Endothelial cell (in vitro differentiated cells): ENCODE results near the gene SASS6. TPM values are rescaled to one million over a fixed set of nuclear protein-coding genes. Genes with fewer than 3 reads are reported as not detected.

Experiments
- DNase-seq: peaks from one replicate; pipeline ENCODE4 v3.0.0; 2021; ENCODE audit warnings: low spot score
- H3K27ac Mint-ChIP-seq: one replicate; pipeline ENCODE4 v1.8.0; 2021; ENCODE audit warnings: mixed read lengths, inconsistent platforms; ENCODE audit not compliant: unreplicated experiment
- H3K27me3 Mint-ChIP-seq: one replicate; pipeline ENCODE4 v1.8.0; 2021; ENCODE audit warnings: mild to moderate bottlenecking, moderate library complexity, mixed read lengths, inconsistent platforms; ENCODE audit not compliant: unreplicated experiment
- H3K36me3 Mint-ChIP-seq: one replicate; pipeline ENCODE4 v1.8.0; 2021; ENCODE audit warnings: mild to moderate bottlenecking, low read depth, mixed read lengths, inconsistent platforms; ENCODE audit not compliant: unreplicated experiment
- H3K4me1 Mint-ChIP-seq: one replicate; pipeline ENCODE4 v1.8.0; 2021; ENCODE audit warnings: mild to moderate bottlenecking, mixed read lengths, inconsistent platforms; ENCODE audit not compliant: unreplicated experiment
- H3K4me3 Mint-ChIP-seq: one replicate; pipeline ENCODE4 v1.8.0; 2021; ENCODE audit warnings: mild to moderate bottlenecking, mixed read lengths, inconsistent platforms; ENCODE audit not compliant: unreplicated experiment
- H3K9me3 Mint-ChIP-seq: one replicate; pipeline ENCODE4 v1.8.0; 2021; ENCODE audit warnings: mixed read lengths, inconsistent platforms; ENCODE audit not compliant: unreplicated experiment
- total RNA-seq: library from RNA; stranded (reverse); fragmentation: NEBNext Ultra II Directional; extraction: Animal tissue kit (Norgen Biotek cat#: 25700); gene quantifications from one replicate; pipeline ENCODE4 v1.2.1, GENCODE V29; 2021; ENCODE audit not compliant: unreplicated experiment
- TF ChIP-seq, protein P1 (sequence below): fragments of 200-600 bp; sonication (generic); IDR thresholded peaks from one replicate; pipeline ENCODE4 v1.5.0; 2021; ENCODE audit warnings: antibody characterized with exemption; ENCODE audit not compliant: unreplicated experiment

The SASS6 gene
- total RNA-seq, 1 donor from 2014 or later, result 6.1 TPM

DNA sequence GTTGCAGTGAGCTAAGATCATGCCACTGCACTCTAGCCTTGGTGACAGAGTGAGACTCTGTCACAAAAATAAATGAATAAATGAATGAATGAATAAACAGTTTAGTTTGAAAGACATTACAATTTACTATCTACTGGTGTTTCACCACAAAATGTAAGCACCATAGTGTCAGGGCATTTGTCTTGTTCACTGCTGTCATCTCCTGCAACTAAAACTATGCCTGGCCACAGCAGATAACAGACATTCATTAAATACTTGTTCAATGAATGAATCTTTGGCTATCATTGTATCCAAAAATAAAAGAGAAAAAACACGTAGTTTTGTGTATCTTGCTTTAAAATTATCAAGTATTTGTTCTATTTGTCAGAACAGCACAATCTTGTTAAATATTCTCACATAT, 32.5 kb downstream of the SASS6 start:
- DNase-seq, result no peak
- H3K27me3 Mint-ChIP-seq, result no peaks in the 10 kb centered on the region
- TF ChIP-seq, protein P1, sequence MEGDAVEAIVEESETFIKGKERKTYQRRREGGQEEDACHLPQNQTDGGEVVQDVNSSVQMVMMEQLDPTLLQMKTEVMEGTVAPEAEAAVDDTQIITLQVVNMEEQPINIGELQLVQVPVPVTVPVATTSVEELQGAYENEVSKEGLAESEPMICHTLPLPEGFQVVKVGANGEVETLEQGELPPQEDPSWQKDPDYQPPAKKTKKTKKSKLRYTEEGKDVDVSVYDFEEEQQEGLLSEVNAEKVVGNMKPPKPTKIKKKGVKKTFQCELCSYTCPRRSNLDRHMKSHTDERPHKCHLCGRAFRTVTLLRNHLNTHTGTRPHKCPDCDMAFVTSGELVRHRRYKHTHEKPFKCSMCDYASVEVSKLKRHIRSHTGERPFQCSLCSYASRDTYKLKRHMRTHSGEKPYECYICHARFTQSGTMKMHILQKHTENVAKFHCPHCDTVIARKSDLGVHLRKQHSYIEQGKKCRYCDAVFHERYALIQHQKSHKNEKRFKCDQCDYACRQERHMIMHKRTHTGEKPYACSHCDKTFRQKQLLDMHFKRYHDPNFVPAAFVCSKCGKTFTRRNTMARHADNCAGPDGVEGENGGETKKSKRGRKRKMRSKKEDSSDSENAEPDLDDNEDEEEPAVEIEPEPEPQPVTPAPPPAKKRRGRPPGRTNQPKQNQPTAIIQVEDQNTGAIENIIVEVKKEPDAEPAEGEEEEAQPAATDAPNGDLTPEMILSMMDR, result no peak
- H3K9me3 Mint-ChIP-seq, result no peaks in the 10 kb centered on the region
- H3K36me3 Mint-ChIP-seq, result peaks cover 25% of the 10 kb centered on the region
- no peak overlapping the region for H3K27ac Mint-ChIP-seq
- H3K4me1 Mint-ChIP-seq, result no peaks in the 10 kb centered on the region
- no peak overlapping the region for H3K4me3 Mint-ChIP-seq

DNA sequence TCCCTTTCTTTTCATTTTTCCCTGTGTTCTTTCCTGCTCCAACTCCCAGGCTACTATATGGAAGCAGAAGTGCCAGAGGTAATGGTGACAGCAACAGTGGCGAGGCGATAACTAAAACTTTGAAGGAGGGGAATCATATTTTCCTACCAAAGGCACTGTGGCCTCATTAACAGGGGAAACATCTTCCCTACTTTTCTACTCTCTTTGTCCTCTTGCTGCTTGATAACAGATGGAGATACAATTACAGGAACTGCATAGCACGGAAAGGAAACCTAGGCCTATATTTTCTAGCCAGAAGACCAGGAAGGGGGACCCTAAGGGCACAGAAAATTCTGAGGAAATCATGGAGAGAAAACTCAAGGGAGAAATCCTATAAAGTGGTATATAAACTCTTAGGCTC, 42.3 kb downstream of the SASS6 start:
- no peak overlapping the region for H3K4me3 Mint-ChIP-seq
- no peaks in the 10 kb centered on the region for H3K27me3 Mint-ChIP-seq
- H3K9me3 Mint-ChIP-seq, result no peaks in the 10 kb centered on the region
- TF ChIP-seq, protein P1, result no peak
- H3K4me1 Mint-ChIP-seq, result peaks cover 21% of the 10 kb centered on the region
- H3K36me3 Mint-ChIP-seq, result no peaks in the 10 kb centered on the region
- H3K27ac Mint-ChIP-seq, result peak overlapping the region; percentile 96
- peak; percentile 9 for DNase-seq

DNA sequence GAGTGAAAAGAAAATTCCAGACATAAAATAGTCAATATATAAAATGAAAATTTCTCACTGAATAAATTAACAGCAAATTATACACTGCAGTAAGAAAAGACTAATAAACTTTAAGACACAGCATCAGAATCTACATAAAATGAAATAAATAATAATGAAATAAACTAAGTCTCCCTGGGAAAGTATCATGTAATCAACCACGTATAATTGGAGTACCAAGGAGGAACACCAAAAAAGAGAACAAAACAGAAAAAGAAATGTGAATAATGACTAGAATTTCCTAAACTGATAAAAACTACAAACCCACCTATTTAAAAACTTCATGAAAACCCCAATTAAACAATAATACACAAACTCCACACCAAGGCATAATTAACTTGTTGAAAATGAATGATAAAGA, 43.6 kb downstream of the SASS6 start:
- DNase-seq, result no peak
- Mint-ChIP-seq H3K4me1 (peaks cover 21% of the 10 kb centered on the region), H3K27me3 (no peaks in the 10 kb centered on the region), H3K27ac (peak overlapping the region; percentile 96), H3K36me3 (no peaks in the 10 kb centered on the region), H3K4me3 (no peak overlapping the region), H3K9me3 (no peaks in the 10 kb centered on the region)
- TF ChIP-seq, protein P1, result no peak

DNA sequence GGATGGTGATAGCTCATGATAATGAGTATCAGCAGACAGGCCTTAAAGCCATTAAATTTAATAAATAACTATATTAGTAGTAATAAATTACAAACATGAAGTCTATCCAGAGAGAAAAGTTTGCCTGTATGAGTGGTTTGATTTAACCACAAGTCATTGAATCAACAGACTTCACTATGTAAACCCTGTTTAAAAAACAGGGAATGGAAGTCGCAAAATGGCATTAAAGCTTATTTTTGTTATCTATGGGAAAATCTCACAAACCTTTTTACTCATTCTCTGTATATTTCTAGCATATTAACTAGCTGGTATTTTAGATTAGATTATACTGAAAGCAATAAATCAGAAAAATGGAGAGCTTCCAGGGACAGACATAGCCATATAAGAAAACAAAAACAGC, 45.3 kb downstream of the SASS6 start:
- Mint-ChIP-seq H3K4me3 (no peak overlapping the region), H3K4me1 (peaks cover 21% of the 10 kb centered on the region), H3K9me3 (no peaks in the 10 kb centered on the region), H3K36me3 (no peaks in the 10 kb centered on the region), H3K27me3 (no peaks in the 10 kb centered on the region), H3K27ac (no peak overlapping the region)
- TF ChIP-seq, protein P1, result no peak
- DNase-seq, result no peak

DNA sequence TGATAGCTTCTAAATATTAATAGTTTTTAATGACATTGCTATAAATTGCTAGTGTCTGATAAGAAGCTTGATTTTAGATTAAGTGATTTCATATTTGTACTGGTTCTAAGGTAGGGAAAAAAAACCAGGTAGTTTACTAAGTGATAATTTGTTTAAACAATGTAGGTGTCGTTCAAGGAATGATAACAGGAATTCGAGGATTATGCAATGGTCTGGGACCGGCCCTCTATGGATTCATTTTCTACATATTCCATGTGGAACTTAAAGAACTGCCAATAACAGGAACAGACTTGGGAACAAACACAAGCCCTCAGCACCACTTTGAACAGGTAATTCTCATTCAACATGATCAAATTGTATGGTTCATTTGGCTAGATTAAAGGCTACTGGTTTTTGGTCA, 52.4 kb downstream of the SASS6 start:
- Mint-ChIP-seq H3K36me3 (peaks cover 12% of the 10 kb centered on the region), H3K4me1 (no peaks in the 10 kb centered on the region), H3K4me3 (no peak overlapping the region), H3K9me3 (no peaks in the 10 kb centered on the region), H3K27ac (no peak overlapping the region), H3K27me3 (no peaks in the 10 kb centered on the region)
- DNase-seq, result no peak
- TF ChIP-seq, protein P1, result no peak
